ENCODE data around the gene PSMB8.

DNA sequence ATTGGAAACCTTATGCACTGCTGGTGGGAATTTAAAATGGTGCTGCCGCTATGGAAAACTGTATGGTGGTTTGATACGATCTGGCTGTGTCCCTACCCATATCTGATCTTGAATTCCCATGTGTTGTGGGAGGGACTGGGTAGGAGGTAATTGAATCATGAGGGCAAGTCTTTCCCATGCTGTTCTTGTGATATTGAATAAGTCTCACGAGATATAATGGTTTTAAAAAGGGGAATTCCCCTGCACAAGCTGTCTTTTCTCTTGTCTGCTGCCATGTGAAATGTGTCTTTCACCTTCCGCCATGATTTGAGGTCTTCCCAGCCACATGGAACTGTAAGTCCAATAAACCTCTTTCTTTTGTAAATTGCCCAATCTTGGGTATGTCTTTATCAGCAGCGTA, 10.2 kb downstream of the PSMB8 start:
- TF ChIP-seq CTCF (IDR thresholded peaks at IDR 0.05; ENCODE audit: insufficient read depth, low read depth, low read length) (no peak), EZH2 (IDR thresholded peaks at IDR 0.05; ENCODE audit: insufficient read depth, low read length) (no peak)
